Adrenal gland (tissue), 12 donors: ENCODE measurements around the gene IRS2. TPM values are rescaled to one million over a fixed set of nuclear protein-coding genes. Genes with fewer than 3 reads are reported as not detected.

Experiments used
- DNase-seq, 7 donors: peaks; one replicate each; pipeline ENCODE4 v3.0.0-alpha.2; 2019 to 2020
- H3K27ac ChIP-seq, 5 donors: fragments of 200-600 bp; sonication (generic) in 4 of 5; 1 replicate in 3 of 5; 2 replicates in 2 of 5; pipeline versions ENCODE4 v1.5.1 to v1.8.0; 2016 to 2020; ENCODE audit warnings: mild to moderate bottlenecking in 1 of 5
- H3K27me3 ChIP-seq: fragments of 200-600 bp; 2 replicates; pipeline ENCODE4 v1.8.0; 2021
- H3K36me3 ChIP-seq, 2 donors: fragments of 200-600 bp; replicated peaks in 1 of 2; 1 replicate in 1 of 2; 2 replicates in 1 of 2; pipeline versions ENCODE4 v1.5.1 to v1.8.0; 2018 to 2022
- H3K4me1 ChIP-seq, 2 donors: fragments of 200-600 bp; replicated peaks in 1 of 2; 1 replicate in 1 of 2; 2 replicates in 1 of 2; pipeline versions ENCODE4 v1.5.1 to v1.8.0; 2018 to 2021
- H3K4me3 ChIP-seq, 4 donors: fragments of 200-600 bp; sonication (generic) in 3 of 4; one replicate each; pipeline ENCODE4 v1.5.1; 2016 to 2018
- H3K9me3 ChIP-seq, 3 donors: fragments of 200-600 bp; sonication (generic) in 1 of 3; replicated peaks in 1 of 3; 1 replicate in 2 of 3; 2 replicates in 1 of 3; pipeline versions ENCODE4 v1.5.1 to v1.8.0; 2016 to 2021
- CTCF ChIP-seq, 6 experiments: fragments of 450-650 bp in 4 of 6; fragments of 200-600 bp in 2 of 6; sonication (generic) in 1 of 6; IDR thresholded peaks; 1 replicate in 5 of 6; 2 replicates in 1 of 6; pipeline versions ENCODE4 v1.5.1 to v1.8.0; 2016 to 2021; ENCODE audit warnings: antibody characterized with exemption in 6 of 6, mild to moderate bottlenecking in 2 of 6, moderate library complexity in 1 of 6
- POLR2A ChIP-seq, 2 donors: fragments of 450-650 bp; IDR thresholded peaks; one replicate each; pipeline ENCODE4 v1.6.1; 2017; ENCODE audit warnings: antibody characterized with exemption in 2 of 2, mild to moderate bottlenecking in 2 of 2, moderate library complexity in 1 of 2
- WGBS, 4 donors: extraction: QIAGEN DNeasy Blood & Tissue Kit in 2 of 4; methylation state at CpG; one replicate each; pipeline versions ENCODE4 v1.1.5 to v1.1.7; 2013 to 2017; 5-methylcytosine and 5-hydroxymethylcytosine counted together
- intact Hi-C, 2 donors: fragments of 100-400 bp; cut with DNase I; formaldehyde crosslinking; loops; one replicate each; pipeline versions ENCODE4 v1.14.1 to v1.15.0; 2022 to 2023
- polyA plus RNA-seq, 3 donors: library from polyadenylated mRNA; stranded (reverse); fragments of 200-250 nt in 2 of 3; fragments of 350-450 nt in 1 of 3; fragmentation: Illumina TruSeq in 1 of 3; extraction: RNeasy Lipid Tissue Mini Kit (QIAGEN cat#74804) in 1 of 3; gene quantifications; one replicate each; pipeline ENCODE4 v1.2.3, GENCODE V29; 2013 to 2014
- total RNA-seq, 9 donors: library from RNA; depleted of rRNA in 4 of 9; stranded (reverse); fragments of >200 nt in 4 of 9; fragments of 120-200 nt in 1 of 9; fragmentation: NEBNext Ultra II Directional in 1 of 9; extraction: Animal tissue kit (Norgen Biotek cat#: 25700) in 1 of 9; gene quantifications; one replicate each; pipeline versions ENCODE4 v1.1.0 to v1.2.4, GENCODE V29; 2013 to 2023
- donor health status: healthy with polysubstance abuse.
- donor health status: Bipolar disorder and iron deficiency.
- donor health status: DM: yes; HTN: yes; CAD: no.
- donor health status: DM: no; HTN: no; CAD: no.
- donor health status: DM: no; HTN: no; CAD: no.
- donor health status: DM: yes; HTN: yes; CAD: no.

IRS2 gene
- total and polyA plus RNA-seq, 12 donors, result 11.0 to 84.2 (median 47.4) TPM

DNA sequence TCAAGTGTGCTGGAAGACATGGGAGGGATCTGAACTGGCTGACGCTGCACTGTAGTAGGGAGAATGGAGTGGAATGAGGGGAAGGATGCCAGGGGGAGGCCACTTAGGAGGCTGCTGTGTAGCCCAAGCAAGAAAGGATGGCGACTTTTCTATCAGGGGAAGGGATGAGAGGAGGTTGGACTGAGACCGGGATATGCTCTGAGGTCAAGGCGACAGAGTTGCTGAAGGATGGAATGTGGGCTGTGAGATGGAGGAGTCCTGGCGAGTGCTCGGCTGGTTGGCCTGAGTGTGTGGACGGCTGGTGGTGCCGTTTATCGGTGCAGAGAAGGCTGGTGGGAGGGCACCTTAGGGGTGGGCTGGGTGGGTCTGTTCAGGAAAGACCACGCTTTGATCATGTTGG is 45.7 kb downstream of the IRS2 start:
- intact Hi-C loops, result no loop called here
- peaks cover 4 to 16% of the 10 kb centered on the region in 2 donors for H3K4me1 ChIP-seq
- TF ChIP-seq CTCF (IDR thresholded peaks at IDR 0.05), result no peak
- no peak for TF ChIP-seq POLR2A (IDR thresholded peaks at IDR 0.05)
- H3K4me3 ChIP-seq, result no peak overlapping the region
- peak in 1 of 7 donors; percentile 25 for DNase-seq
- H3K27ac ChIP-seq, result no peak overlapping the region
- 93 to 98% (median 94%) methylated on average over 10 of the region's 10 CpGs for WGBS, 4 donors
- H3K27me3 ChIP-seq, result no peaks in the 10 kb centered on the region
- H3K9me3 ChIP-seq, result no peaks in the 10 kb centered on the region
- no peaks in the 10 kb centered on the region for H3K36me3 ChIP-seq

- H3K27ac ChIP-seq, result no peak overlapping the region
- DNase-seq, result peak in 3 of 7 donors; percentile 33 to 68 (median 39)
- H3K9me3 ChIP-seq, result no peaks in the 10 kb centered on the region
- H3K4me1 ChIP-seq, result peaks cover 4 to 14% of the 10 kb centered on the region in 2 donors
- WGBS, 4 donors, result 68 to 74% (median 69%) methylated on average over 9 of the region's 9 CpGs
- TF ChIP-seq CTCF (IDR thresholded peaks at IDR 0.05) (no peak), POLR2A (IDR thresholded peaks at IDR 0.05) (no peak)
- intact Hi-C loops, result no loop called here
- H3K27me3 ChIP-seq, result no peaks in the 10 kb centered on the region
- no peak overlapping the region for H3K4me3 ChIP-seq
- no peaks in the 10 kb centered on the region for H3K36me3 ChIP-seq
Observed at GRCh38 chr13:109740121-109740520, 46.3 kb downstream of the IRS2 start.

DNA sequence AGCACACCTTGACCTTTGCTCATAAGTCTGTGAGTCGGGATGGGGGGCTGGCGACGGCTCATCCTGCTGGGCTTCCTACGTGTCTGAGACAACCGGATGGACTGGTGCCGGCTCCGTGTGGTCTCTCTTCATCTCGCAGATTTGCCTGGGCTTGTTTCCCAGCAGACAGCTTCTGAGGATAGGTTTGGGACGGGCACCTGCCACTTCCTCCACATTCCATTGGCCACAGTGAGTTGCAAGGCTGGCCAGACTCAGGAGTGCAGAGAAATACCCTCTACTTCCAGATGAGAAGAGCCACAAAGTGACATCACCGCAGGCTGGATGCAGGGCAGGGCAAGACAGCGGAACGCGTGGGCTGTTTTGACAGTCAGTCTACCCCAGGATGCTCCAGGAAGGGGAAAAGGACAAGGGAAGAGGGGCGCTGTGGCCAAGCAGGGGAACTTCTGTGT is 48.1 kb downstream of the IRS2 start:
- Histone ChIP-seq H3K9me3 (no peaks in the 10 kb centered on the region), H3K27me3 (no peaks in the 10 kb centered on the region), H3K36me3 (no peaks in the 10 kb centered on the region), H3K4me1 (no peaks in the 10 kb centered on the region), H3K4me3 (no peak overlapping the region), H3K27ac (no peak overlapping the region)
- WGBS, 4 donors, result 82 to 95% (median 87%) methylated on average over 5 to 14 of the region's 14 CpGs
- TF ChIP-seq CTCF (IDR thresholded peaks at IDR 0.05), result no peak
- TF ChIP-seq POLR2A (IDR thresholded peaks at IDR 0.05), result no peak
- intact Hi-C loops, result no loop called here
- no peak for DNase-seq

DNA sequence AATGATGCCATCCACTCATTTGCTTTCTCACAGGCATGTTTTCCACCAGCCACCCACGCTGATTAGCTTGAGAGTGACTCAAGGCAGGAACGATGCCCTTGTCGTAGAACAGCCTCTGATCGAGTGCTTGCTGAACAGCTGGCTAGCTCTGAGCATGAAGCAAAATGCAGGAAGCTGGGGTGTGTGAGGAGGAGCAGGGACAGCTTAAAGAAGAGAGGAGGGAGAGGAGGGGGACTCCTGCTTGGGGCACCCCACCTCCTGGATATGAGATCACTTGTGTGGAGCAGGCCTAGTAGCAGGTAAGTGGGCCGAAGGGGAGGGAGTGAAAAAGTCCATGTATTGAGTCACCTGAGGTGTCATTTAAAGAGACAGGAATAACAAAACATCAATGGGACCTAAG is 48.8 kb downstream of the IRS2 start:
- Histone ChIP-seq H3K27me3 (no peaks in the 10 kb centered on the region), H3K27ac (peak overlapping the region in 1 of 5 donors; percentile 32), H3K4me3 (no peak overlapping the region), H3K4me1 (no peaks in the 10 kb centered on the region), H3K9me3 (no peaks in the 10 kb centered on the region), H3K36me3 (no peaks in the 10 kb centered on the region)
- intact Hi-C loops, result no loop called here
- TF ChIP-seq CTCF (IDR thresholded peaks at IDR 0.05), result no peak
- TF ChIP-seq POLR2A (IDR thresholded peaks at IDR 0.05), result no peak
- peak in 4 of 7 donors; percentile 35 to 66 (median 64) for DNase-seq
- WGBS, 4 donors, result 58 to 69% (median 64%) methylated on average over 5 of the region's 5 CpGs
